ENCODE results near the gene ATL2.
"Not testable (repeated sequence)": the region's sequence is repeated elsewhere in the genome, so short reads cannot be mapped to it uniquely, and the experiment has no call there.

The ATL2 gene

DNA sequence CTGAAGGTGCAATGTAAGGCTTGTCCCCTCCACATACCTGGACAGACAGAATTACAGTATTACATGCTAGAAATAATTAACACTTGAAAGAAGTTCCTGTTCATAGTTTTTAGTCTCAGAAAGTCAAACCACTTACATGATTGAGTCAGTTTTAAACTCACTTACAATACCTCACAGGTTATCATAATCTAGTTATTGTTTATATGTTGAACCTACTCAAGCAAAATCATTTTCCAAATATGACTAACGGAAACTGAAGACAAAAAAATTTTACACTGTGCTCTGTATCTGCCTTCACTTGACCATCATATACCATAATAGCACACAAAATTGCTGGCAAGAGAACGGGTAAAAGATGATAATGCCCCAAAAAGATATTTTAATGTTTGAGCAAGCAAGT is 78.5 kb downstream of the ATL2 start:
- in situ Hi-C loops (cut with HindIII; ENCODE audit: low pct_unique_long_range_greater_than_20kb, low sequenced_read_pairs) = no loop called here
- no peak for TF ChIP-seq JUND (IDR thresholded peaks at IDR 0.05; ENCODE audit: low read depth)

GRCh38 chr2:38296197-38296780 is 80.8 kb downstream of the ATL2 start:
- DNase-seq (ENCODE audit: low read depth in 1 of 2, low spot score in 1 of 2) = no peak
- in situ Hi-C loops (cut with HindIII; ENCODE audit: low pct_unique_long_range_greater_than_20kb, low sequenced_read_pairs) = no loop called here
- TF ChIP-seq JUND (IDR thresholded peaks at IDR 0.05; ENCODE audit: low read depth) = no peak

More for the DNA sequence above, 78.5 kb downstream of the ATL2 start:
- no peak for DNase-seq (ENCODE audit: low read depth in 1 of 2, low spot score in 1 of 2)

- no peak for TF ChIP-seq JUND (IDR thresholded peaks at IDR 0.05; ENCODE audit: low read depth)
- in situ Hi-C loops (cut with HindIII; ENCODE audit: low pct_unique_long_range_greater_than_20kb, low sequenced_read_pairs) = no loop called here
- DNase-seq (ENCODE audit: low read depth in 1 of 2, low spot score in 1 of 2) = no peak
Measured at GRCh38 chr2:38294597-38294996, 82.5 kb downstream of the ATL2 start.

- DNase-seq (ENCODE audit: low read depth in 1 of 2, low spot score in 1 of 2) = no peak
- TF ChIP-seq JUND (IDR thresholded peaks at IDR 0.05; ENCODE audit: low read depth) = no peak
- in situ Hi-C loops (cut with HindIII; ENCODE audit: low pct_unique_long_range_greater_than_20kb, low sequenced_read_pairs) = no loop called here
Measured at GRCh38 chr2:38293152-38293865, 83.8 kb downstream of the ATL2 start.

DNA sequence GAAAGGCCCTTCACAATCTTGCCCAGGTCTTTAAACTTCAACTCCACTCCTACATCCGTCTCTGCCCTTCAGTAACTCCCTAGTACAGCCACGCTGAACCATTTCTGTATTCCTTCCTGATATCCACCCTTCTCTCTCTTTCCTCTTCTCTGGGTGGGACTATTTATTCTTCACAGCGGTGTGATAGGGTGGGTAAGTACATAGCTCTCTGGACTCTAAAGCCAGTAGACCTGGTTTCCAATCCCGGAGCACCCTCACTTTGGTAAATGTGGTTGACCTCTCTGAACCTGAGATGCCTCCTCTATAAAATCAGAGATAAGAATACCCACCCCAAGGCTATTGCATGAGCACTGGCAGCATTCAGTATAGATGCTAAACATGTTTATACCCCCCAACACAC is 86.7 kb downstream of the ATL2 start:
- DNase-seq (ENCODE audit: low read depth in 1 of 2, low spot score in 1 of 2) = no peak
- TF ChIP-seq JUND (IDR thresholded peaks at IDR 0.05; ENCODE audit: low read depth) = no peak
- in situ Hi-C loops (cut with HindIII; ENCODE audit: low pct_unique_long_range_greater_than_20kb, low sequenced_read_pairs) = no loop called here

DNA sequence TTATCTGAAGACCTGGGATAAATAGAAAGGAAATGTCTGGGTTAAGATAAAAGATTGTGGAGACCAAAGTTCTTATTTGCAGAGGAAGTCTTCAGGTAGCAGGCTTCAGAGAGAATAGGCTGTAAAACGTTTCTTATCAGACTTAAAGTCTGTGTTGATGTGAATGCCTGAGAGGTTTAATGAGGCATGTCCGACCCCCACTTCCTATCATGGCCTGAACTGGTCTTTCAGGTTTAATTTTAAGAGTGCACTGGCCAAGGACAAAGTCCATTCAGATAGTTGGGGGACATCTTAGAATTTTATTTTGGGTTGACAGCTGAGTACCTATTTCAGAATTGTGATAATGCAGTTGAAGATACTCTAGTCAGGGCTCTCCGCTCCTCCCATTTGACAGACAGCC is 92.1 kb downstream of the ATL2 start:
- in situ Hi-C loops (cut with HindIII; ENCODE audit: low pct_unique_long_range_greater_than_20kb, low sequenced_read_pairs) = no loop called here
- no peak for DNase-seq (ENCODE audit: low read depth in 1 of 2, low spot score in 1 of 2)
- no peak for TF ChIP-seq JUND (IDR thresholded peaks at IDR 0.05; ENCODE audit: low read depth)

- TF ChIP-seq JUND (IDR thresholded peaks at IDR 0.05; ENCODE audit: low read depth) = no peak
- in situ Hi-C loops (cut with HindIII; ENCODE audit: low pct_unique_long_range_greater_than_20kb, low sequenced_read_pairs) = no loop called here
- DNase-seq (ENCODE audit: low read depth in 1 of 2, low spot score in 1 of 2) = no peak
Measured at GRCh38 chr2:38281095-38281742, 95.9 kb downstream of the ATL2 start.

DNA sequence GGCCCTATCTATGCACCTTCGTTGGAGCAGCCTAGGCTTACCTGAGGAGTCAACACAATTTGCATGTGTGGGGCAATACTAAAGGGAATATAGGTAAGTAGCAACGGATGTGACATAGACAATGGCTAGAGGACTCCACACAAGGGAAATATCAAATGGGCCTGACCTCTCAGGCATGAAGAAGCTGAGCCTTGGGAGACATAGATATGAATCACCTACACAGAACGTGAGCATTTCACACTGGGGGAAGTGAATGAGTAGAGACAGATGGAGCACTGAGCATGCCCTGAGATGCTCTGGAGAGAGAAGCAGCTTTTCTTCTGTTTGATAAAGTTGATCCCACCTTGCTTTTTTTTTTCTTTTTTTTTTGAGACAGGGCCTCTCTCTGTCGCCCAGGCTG is 97.9 kb downstream of the ATL2 start:
- TF ChIP-seq JUND (IDR thresholded peaks at IDR 0.05; ENCODE audit: low read depth) = no peak
- no peak for DNase-seq (ENCODE audit: low read depth in 1 of 2, low spot score in 1 of 2)
- in situ Hi-C loops (cut with HindIII; ENCODE audit: low pct_unique_long_range_greater_than_20kb, low sequenced_read_pairs) = no loop called here

DNA sequence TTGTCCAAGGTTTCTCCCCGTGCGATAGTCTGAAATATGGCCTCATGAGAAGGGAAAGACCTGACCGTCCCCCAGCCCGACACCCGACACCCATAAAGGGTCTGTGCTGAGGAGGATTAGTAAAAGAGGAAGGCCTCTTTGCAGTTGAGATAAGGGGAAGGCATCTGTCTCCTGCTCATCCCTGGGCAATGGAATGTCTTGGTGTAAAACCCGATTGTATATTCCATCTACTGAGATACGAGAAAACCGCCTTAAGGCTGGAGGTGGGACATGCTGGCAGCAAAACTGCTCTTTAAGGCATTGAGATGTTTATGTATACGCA is 99.0 kb downstream of the ATL2 start:
- in situ Hi-C loops (cut with HindIII; ENCODE audit: low pct_unique_long_range_greater_than_20kb, low sequenced_read_pairs); DNase-seq (ENCODE audit: low read depth in 1 of 2, low spot score in 1 of 2): not testable (repeated sequence)

DNA sequence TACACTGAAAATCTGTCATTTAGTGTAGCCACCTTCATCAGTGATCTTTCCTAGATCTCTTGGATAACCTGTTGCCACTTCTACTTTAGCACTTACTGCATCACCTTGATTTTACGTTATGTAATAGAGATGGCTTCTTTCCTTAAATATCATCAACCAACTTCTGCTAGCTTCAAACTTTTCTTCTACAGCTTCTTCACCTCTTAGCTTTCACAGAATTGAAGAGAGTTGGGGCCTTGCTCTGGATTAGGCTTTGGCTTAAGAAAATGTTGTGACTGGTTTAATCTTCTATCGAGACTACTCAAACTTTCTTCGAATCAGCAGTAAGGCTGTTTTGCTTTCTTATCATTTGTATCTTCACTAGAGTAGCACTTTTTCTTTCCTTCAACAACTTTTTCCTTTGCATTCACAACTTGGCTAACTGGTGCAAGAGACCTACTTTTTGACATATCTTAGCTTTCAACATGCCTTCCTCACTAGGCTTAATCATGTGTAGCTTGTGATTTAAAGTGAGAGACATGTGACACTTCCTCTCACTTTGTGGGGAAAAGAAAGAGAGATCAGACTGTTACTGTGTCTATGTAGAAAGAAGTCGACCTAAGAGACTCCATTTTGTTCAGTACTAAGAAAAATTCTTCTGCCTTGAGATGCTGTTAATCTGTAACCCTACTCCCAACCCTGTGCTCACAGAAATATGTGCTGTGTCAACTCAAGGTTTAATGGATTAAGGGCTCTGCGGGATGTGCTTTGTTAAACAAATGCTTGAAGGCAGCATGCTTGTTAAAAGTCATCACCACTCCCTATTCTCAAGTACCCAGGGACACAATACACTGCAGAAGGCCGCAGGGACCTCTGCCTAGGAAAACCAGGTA is 99.6 kb downstream of the ATL2 start:
- in situ Hi-C loops (cut with HindIII; ENCODE audit: low pct_unique_long_range_greater_than_20kb, low sequenced_read_pairs) = no loop called here
- DNase-seq (ENCODE audit: low read depth in 1 of 2, low spot score in 1 of 2) = peak in 1 of 2 experiments; percentile 40
- TF ChIP-seq JUND (IDR thresholded peaks at IDR 0.05; ENCODE audit: low read depth) = no peak

DNA sequence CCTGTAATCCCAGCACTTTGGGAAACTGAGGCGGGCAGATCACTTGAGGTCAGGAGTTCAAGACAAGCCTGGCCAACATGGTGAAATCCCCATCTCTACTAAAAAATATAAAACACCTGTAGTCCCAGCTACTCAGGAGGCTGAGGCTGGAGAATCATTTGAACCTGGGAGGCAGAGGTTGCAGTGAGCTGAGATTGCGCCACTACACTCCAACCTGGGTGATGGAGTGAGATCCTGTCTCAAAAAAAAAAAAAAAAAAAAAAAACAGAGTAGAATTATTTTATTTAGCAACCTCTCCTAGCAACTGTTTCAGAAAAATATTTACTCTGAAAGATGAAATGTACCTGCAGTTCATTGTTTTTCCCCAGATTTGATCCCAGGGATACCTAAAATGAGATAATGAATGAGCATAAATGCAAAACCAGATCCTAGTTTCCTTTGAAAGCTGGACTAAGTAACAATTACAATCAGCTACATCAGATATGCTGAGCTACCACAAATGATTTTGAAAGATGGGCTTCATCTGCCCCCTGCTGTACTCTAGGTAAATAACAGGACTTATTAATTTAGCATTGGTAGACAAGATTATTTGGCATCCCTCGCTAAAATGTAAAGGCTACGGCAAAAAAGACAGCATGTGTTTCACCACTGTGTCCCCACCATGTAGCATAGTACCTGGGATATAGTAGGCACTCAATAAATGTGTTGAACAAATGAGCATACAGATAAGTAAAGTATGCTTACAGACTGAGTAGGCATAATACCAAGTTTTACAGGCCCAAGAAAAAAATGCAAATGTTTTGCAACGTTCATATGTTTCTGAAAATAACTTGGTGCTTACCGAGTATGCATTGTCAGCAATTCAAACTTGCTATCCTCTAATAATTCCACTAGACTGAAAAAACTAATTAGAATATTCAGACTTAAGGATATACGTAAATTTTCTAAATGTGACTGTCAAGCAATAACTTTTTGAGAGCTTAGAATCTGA is 102.5 kb downstream of the ATL2 start:
- DNase-seq (ENCODE audit: low read depth in 1 of 2, low spot score in 1 of 2) = peak; percentile 17 to 81
- no peak for TF ChIP-seq JUND (IDR thresholded peaks at IDR 0.05; ENCODE audit: low read depth)
- in situ Hi-C loops (cut with HindIII; ENCODE audit: low pct_unique_long_range_greater_than_20kb, low sequenced_read_pairs) = no loop called here

DNA sequence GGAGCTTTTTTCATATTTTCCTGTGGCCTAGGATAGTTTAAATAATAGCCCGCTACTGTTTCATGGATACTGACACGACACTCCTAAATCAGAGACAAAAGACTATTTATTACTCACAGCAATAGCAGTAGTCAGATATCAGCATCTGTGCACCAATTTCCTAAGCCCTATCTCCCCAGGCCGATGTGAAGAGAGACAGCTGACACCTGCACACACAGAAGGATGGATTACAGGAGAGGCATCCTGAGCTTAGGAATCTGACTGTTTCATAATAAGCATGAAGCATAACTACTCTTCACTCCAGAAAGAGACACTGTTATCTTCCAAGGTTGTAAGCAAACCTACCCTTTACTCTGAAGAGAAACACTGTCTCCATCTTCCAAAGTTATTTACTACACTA is 105.4 kb downstream of the ATL2 start:
- DNase-seq (ENCODE audit: low read depth in 1 of 2, low spot score in 1 of 2) = no peak
- in situ Hi-C loops (cut with HindIII; ENCODE audit: low pct_unique_long_range_greater_than_20kb, low sequenced_read_pairs) = no loop called here
- TF ChIP-seq JUND (IDR thresholded peaks at IDR 0.05; ENCODE audit: low read depth) = no peak
